Activated CD4-positive, alpha-beta T cell treated with anti-CD3 and anti-CD28 coated beads, Interleukin-2, amount 50 U/mL, for 16 hours (primary cell): ENCODE measurements around the gene UNC79.

Experiments used
- DNase-seq: peaks from one replicate; pipeline ENCODE4 v3.0.0-alpha.2; 2020

UNC79 gene

DNA sequence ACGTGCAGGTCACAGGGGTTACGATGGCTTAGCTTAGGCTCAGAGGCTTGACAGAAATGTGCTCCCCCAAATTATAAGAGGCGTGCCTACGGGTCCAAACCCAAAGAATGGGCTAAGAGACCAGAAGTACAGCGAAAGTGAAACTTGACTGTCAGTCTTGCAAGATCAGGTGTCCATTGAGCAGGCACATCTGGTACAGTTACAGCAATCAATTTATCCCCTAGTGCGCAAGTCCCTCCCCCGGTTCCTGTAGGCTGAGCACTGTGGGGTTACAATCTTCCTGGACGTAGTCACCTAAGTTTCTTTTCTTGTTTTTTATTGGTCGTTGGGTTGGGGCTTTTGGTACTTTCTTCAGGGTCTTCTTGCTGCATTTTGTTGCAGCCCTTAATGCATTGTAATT lies 134.2 kb downstream of the UNC79 start:
- no peak for DNase-seq

DNA sequence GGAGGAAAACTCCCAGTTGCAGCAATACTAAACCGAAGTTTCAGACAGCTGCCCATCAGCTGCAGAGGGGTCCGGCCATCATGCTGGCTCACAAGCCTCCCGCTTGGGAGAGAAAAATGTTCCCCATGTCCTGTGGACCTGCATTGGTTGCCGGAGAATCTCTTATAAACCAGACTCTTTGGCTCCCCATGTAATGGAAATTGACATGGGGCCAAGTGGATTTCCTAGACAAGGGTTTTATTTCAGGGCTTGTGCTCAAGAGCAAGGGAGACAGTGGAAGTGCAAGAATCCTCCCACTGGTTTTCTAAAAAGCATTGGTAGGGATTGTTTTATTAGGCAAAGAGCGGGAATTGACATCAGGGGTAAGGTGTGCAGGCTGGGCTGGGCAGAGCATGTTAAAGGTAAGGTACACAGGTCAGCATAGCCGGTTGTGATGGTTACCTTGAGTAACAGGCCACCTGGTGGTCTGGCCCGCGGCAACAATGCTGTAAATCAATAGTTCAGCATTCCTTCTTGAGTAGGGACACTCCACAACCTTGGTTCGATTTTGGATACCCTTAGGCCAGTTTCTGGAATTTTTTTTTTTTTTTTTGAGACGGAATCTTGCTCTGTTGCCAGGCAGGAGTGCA lies 135.4 kb downstream of the UNC79 start:
- no peak for DNase-seq

DNA sequence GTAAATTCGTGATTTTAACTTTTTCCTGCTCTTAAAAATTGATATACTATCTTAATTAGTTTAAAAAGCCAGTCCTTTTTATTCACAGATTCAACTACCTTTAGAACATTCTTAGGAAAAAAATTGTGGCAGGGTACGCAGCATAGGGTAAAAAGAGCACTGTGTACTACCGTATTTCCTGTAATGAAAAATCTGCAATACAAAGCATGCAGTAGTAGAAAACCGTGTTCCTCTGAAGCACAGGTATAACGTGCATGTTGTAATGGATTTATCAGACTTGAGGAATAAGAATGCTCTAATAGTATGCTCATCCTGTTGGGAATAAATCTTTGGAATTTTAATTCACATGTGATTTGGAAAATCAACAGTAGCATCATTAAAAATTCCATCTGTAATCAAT lies 140.5 kb downstream of the UNC79 start:
- no peak for DNase-seq

DNA sequence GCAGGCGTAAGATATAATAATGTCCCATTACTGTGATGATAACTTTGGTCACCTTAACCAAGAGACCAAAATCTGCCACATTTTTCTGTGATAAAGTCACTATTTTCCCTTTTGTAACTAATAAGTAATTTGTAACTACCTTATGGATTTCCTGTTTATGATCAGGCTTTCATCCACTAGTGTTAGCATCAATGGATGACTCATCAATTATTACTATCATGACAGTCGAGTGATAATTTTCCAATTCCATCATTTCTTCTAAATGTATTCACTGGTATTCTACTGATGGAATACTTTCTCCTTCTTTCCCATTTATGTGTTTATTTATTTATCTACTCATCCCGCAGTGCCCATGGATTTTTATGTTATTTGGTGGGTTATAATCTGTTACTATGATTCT lies 148.4 kb downstream of the UNC79 start:
- DNase-seq: no peak

DNA sequence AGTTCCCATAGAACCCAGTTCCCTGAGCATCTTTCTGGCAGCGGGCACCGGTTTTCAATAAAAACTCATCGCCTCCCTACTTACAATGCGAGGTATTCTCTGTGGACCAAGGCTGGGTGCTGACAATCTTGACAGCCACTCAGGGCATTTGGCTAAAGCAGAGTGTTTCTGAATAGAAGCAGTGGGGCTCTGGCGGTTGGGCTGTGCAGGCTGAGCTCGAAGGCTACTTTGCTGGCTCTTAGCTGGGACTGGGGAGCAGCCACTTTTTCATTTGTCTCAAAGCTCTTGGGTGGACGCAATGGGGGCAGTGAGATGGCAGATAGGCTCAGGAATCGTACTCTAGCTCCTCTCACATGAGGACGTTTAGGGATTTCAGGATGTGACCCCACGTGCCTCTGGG lies 151.8 kb downstream of the UNC79 start:
- no peak for DNase-seq

DNA sequence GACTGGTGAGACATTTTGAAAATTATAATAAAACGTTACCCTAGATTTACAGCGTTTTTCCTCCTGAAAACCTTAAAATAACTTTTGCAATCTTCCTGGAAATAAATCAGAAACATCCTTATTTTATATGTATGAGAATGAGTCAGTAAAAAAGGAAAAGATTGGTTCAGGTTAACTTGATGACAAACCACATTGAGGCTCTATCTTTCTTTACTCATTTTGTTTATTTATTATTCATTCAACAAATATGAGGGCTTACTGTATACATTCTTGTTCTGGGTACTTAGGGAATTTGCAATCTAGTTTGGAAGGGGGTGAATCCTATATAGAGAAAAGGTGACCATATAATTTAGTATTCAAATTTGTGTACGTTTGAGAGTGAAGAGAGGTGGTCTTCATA lies 156.6 kb downstream of the UNC79 start:
- DNase-seq: no peak

DNA sequence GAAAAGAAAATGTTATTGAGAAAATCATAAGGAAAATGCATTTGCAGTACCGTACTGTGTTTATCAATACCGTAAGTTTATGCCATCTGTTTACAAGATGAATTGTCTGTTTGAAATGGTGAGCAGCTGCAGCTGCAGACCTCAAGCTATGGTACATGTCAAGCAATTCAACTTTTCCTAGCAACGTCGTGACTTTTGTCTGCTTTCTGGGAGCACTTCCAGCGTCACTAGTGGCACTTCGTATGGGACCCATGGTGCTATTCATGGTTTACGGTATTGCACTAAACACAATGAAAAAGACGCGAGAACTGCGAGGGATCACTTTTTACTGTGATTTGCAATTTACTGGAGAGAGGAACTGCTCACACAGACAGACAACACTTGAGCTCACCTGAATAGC lies 160.8 kb downstream of the UNC79 start:
- DNase-seq: no peak

DNA sequence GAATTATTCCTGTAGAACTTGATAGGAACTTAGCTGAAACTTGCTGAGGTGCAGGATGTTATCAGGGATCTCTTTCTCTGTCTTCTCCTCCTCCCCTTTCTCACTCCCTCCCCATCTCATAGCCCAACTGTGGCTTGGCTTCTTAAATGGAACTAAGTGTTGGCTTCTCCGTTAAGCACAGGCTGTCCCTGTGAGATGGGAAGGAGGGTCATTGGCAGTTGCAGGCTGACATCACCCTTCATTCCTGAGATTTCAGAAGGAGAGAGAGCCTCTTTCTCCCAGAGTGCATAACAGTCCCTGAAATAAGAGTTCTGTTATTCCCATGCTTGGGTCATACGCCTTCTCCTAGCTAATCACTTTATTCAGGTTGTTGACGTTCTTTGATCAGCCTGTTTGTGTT lies 162.0 kb downstream of the UNC79 start:
- DNase-seq: no peak

DNA sequence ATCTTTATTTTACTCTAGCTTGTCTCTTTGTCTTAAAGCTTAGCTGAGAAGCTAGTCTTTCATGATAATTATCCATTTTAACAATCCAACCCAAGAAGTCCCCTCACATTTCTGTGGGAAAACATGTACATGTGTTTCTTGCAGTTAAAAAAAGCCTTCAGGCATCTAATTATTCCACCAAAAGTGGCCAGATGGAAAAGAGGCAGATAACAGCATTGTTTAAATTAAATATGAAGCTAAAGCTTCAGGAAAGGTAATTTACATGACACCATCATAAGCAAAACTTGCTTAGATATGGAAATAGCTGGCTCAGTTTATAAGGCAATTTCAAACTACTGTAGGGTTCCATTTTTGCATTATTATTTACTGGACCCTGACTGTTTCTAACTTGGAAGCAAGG lies 175.4 kb downstream of the UNC79 start:
- no peak for DNase-seq

DNA sequence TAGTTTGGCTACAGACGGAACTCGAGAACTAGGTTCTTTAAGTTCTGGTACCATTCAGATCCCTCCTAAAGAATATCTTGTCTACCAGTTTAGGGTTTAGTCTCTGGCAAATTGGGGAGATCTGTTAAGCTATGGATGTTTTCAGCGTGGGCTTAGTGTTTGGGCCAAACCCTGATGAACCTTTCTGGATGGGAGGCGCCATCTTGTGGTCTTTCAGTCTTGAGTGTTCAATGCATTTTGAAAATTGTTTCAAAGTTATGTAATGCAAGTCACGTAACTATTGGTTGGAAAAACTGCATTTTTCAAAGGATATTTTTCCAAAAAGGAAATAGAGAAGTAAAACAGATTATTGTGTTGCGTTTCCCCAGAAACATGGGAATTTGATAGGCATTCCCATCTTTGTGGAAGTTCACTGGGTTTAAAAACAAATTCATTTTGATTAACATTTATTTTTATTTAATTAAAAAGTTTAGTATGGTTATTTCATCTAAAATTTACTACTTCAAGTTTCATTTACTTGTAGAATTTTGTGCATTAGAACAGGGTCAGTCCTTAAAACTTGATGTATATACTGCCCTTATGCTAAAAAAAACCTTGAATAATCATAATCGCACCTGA lies 188.5 kb downstream of the UNC79 start:
- DNase-seq: peak; percentile 20

DNA sequence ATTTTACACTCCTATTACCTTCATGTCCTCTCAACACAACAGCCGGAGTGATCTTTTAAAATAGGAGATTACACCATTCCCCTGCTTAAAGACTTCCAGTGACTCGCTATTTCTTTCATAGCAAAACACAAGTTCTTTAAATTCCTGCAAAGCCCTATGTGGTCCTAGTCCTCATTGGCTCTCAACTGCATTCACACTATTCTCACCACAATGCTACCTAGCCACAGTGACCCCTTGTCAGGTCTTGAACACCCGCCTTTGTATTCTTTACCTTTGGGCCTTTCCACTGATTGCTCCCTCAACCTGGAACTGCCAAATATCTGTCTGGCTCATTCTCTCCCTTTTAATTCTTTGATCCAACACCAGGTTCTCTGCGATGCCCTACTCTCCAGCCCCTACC lies 197.3 kb downstream of the UNC79 start:
- no peak for DNase-seq

DNA sequence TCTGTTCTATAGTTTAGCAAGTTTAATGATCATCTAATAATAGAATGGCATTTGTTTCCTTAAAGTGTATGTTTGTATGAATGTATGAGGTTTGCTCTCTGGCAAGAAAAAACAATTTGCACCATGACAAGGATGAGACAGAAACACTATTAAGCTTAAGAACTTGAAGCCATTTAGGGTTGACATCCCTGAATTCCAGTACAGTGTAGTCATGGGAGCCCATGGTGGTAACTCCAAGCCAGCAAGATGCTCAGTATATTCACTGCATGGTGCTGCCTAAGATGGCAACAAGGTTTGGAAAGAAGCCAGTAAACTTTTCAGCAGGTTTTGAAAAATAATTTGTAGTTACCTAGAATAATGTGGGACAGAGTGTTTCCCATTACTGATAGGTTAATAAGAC lies 198.9 kb downstream of the UNC79 start:
- DNase-seq: no peak

DNA sequence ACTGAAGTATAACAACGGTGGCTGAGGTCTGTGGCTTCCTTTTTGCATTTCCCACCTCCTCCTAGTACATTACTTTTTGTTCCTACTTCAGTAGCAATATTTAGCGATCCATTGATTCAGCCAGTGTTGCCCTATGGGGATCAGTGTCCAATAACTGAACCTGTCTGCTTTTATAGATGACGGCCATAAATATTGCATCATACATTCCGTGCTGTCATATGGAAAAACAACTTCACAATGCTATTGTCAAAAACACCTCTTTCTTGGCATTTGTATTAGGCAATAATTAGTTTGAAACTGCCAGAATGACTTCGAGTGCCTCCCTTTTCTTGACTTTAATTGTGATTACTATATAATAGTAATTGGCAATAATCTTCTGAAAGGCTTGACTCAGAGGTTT lies 208.1 kb downstream of the UNC79 start:
- DNase-seq: no peak

DNA sequence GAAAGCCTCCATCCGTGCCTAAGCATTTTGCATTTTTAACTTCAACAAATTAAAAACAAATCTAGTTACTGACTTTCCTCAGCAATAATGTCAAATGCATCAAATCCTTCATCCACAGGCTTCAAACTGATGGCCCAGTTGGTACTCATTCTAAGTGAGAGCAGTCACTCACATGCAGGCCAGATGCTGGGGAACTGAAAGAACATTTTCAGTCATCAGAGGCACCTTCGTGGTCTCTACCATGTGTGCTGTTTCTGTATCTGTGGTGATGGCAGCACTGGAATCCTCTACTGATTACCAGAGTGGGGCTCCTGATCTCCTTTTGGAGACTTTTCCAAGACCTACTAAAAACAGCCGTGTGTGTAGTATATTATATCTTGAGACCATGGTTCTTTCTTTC lies 212.4 kb downstream of the UNC79 start:
- DNase-seq: peak; percentile 10

DNA sequence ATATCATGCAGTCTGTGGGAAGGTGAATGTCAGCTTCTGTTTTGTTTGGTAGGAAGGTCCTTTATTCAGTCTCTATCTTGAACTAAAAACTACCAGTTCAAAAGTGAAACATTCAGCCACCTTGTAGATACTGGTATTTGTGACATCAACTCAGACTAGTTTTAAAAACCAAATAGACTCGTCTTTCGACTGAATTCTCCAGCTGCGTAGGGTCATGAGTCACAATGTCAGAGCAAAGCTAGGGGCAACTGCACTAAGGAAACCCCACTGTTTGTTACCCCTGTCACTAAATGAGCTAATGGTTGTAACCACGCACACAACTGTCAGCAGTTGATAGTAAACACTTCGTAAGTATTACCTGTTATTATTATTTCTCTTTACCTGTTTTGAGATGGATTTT lies 212.9 kb downstream of the UNC79 start:
- no peak for DNase-seq

DNA sequence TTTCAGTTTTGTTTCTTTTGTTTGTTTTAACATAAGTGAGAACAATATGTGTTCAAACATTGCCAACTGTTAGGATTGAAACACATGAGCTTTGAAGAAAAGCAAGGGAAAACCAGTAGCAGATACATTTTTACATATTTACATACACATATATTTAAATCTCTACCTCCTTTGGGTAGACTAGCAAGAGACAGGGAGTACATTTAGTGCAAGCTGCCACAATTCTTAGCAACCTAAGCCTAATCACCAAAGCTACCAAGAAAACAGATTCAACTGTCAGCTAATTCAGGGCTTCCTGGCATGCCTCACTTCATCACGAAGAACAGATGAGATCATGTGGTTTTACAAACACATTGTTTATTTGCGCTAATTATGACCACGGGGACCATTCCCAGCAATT lies 214.5 kb downstream of the UNC79 start:
- no peak for DNase-seq

DNA sequence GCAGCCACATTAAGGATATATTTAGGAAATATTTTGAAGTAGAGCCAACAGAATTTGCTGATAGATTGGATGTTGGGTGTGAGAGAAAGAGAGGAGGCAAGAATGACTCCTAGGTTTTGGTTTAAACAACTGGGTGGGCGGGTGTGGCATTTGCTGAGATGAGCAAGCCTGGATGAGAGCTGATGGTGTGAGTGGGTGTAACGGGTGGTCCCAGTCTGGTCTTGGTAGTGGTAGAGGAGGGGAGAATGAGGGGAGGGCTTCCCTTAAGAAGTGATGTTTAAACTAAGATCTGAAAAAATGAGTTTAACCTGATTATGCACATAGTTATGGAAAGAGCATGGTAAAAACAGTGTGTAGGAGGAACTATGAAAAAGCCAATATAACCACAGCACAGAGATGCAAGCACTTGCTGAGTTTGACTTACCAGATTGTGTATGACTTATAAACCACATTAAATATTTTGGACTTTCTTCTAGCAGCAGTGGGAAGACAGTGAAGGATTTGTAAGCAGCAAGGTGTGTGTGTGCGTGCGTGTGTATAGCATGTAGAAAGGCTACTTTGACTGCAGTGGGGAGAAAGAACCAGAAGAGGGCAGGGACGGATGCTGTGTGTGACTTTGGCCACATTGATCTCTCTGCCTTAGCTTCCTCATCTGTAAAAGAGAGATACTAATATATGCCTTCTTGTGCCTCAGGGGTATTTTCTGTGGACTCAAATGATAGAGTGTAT lies 217.9 kb downstream of the UNC79 start:
- DNase-seq: peak; percentile 19

DNA sequence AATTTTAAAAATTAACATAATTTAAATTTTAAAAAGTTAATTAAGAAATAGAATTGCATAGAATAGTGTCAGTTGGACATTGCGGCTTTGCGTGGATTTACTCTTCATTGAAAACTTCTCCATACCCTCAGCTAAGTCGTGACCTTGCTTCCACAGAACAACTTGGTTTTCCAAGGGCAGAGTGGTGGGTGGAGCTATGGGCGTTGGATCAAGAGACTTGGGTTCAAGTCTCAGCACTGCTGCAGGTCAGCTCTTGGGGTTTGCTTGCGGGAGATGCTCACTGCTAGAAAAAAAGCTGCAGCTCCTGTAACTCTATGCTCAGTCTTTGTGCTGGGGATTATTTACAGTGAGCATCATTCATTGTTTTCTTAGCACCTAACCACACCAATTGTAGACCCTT lies 223.9 kb downstream of the UNC79 start:
- no peak for DNase-seq

DNA sequence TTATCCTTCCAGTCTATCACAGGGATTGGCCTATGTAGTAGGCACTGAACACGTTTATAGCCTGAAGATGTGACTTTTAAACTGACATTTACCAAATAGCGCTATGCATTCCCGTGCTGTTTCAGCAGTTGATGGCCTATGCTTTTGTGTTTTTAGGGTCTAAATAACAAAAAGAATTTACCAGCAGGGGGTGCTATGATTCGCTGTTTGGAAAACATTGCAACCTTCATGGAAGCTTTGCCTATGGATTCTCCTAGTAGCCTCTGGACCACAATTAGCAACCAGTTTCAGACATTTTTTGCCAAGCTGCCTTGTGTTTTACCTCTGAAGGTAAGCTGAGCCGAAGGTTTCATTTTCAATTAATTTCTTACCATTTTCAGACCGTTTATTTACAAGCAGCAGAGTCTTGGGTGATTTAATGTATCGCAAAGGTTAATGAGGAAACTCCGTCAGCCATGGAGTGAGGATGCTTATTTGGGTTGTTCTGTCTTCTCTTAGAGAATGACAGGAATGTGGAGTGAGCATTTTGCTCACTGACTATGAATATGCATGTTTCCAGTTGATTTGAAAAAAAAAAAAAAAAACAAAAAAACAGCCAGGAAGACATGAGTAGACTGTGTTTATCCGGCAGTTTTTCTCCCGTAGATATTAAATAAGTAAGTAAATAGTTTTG lies 224.5 kb downstream of the UNC79 start:
- DNase-seq: peak; percentile 51

DNA sequence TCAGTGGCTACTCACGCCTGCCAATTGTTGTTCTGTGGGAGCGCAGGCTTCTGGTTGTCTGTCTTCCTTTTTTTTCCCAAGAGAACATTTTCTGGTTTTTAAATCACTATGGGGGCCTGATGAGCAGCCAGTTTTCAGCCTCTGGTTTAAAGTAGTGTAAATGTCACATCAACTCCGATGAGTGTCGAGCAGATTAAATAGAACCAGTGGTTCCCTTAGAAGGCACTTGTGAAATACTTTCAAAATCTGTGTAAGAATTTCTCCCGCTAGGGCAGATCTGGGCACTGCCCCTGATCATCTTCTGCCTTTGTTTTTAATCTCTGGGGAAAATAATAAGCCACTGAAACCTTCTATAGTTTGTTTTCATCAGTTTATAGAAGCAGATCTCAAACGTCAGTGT lies 227.1 kb downstream of the UNC79 start:
- DNase-seq: no peak

DNA sequence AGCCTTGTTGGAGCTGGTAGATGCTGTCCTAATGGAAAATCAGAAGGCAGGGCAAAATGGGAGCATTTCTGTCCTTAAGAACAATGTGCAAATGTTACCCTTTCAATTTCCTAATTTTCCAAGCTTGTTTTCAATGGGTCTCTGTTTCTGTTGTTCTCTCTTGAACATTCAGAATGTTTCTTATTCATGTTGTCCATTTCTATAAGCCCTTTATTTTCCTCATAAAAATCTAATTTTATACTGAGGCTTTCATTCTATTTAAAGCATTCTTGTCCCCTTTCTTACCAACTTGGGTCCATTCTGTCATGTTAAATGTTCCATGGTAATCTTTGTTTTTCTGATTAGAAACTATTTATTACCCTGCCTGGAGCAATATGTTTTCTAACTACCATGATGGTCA lies 232.6 kb downstream of the UNC79 start:
- no peak for DNase-seq

DNA sequence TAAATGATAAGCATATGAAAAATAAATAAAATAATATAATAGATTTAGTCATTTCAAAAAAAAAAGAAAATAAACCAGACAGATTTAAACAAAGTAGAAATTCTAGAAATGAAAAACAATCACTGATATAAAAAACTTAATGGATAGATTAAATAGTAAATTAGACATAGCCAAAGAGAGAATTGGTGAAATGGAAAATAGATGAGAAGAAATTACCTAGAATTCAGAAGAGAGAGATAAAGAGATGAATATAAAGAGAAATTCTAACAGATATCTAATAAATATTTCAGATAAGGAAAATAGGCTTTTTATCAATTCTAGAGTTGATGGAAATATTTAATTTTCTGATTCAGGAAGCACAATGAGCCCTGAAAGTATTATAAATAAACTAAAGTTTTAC lies 234.4 kb downstream of the UNC79 start:
- DNase-seq: no peak

DNA sequence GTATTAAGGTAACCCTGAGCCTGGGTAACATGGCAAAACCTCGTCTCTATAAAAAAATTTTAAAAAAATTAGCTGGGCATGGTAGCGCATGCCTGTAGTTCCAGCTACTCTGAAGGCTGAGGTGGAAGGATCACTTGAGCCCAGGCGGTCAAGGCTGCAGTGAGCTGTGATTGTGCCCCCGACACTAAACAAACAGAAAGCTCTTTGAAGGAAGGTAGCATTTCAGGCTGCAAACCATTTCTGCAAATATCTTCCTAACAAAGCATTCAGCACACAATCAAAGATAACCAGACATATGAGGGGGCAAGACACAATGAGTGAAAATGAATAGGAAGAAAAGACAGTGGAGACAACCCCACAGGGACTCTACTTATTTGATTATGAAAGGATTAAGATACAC lies 238.9 kb downstream of the UNC79 start:
- DNase-seq: no peak

DNA sequence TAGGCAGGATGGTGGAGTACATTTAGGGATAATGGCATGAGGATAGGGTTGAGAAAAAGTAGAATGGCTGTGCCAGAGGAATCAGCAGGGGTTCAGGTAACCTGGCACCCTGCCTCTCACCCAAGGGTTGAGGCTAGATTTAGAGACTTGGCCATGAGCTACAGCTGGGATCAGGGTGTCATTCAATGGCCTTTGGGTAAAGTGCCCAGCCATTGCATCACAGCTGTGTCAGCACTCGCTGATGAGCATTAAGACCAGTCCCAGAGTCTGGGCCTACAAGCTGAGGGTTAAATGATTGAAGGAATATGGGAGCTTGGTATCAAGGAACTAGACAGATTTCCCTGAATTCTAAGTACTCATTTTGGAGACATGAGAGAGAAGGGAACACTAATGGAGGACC lies 243.6 kb downstream of the UNC79 start:
- DNase-seq: no peak
